WTC11 (cell line): ENCODE measurements around the gene HLA-DMA. TPM values are rescaled to one million over a fixed set of nuclear protein-coding genes. Genes with fewer than 3 reads are reported as not detected.

Experiments used
- ATAC-seq: fragments of 200-7000 bp; cut with Tn5 transposase; 2 replicates; pipeline ENCODE4 v1.10.0; 2021; ENCODE audit warnings: mild to moderate bottlenecking, moderate library complexity
- CTCF ChIA-PET: fragments of 300-600 bp; sonication (Branson Sonifier 250); formaldehyde crosslinking; loops from one replicate; lab custom pipeline; 2021; ENCODE audit warnings: antibody characterized with exemption; lab: Charles Lee
- POLR2A ChIA-PET: fragments of 350-600 bp; sonication (Branson Sonifier 250); formaldehyde crosslinking; loops from one replicate; lab custom pipeline; 2021; ENCODE audit warnings: antibody characterized with exemption; lab: Charles Lee
- DNase-seq: peaks from one replicate; pipeline ENCODE4 v3.0.0; 2021; ENCODE audit warnings: low spot score
- H3K27ac Mint-ChIP-seq: 2 replicates; pipeline ENCODE4 v1.8.0; 2021; ENCODE audit warnings: mixed read lengths
- H3K27me3 Mint-ChIP-seq: 2 replicates; pipeline ENCODE4 v1.8.0; 2021; ENCODE audit warnings: low read depth, mild to moderate bottlenecking, moderate library complexity, mixed read lengths
- H3K36me3 Mint-ChIP-seq: 2 replicates; pipeline ENCODE4 v1.8.0; 2021; ENCODE audit warnings: mixed read lengths
- H3K4me1 Mint-ChIP-seq: 2 replicates; pipeline ENCODE4 v1.8.0; 2022; ENCODE audit warnings: mixed read lengths
- H3K4me3 Mint-ChIP-seq: 2 replicates; pipeline ENCODE4 v1.8.0; 2021; ENCODE audit warnings: mild to moderate bottlenecking, moderate library complexity, mixed read lengths
- H3K9me3 Mint-ChIP-seq: 2 replicates; pipeline ENCODE4 v1.8.0; 2021; ENCODE audit warnings: mixed read lengths
- ATF2 ChIP-seq: sonication (generic); formaldehyde crosslinking; IDR thresholded peaks from 2 replicates; pipeline ENCODE4 v1.8.1; 2022; ENCODE audit warnings: low read depth, missing genetic modification reagents, borderline replicate concordance
- CTCF ChIP-seq: fragments of 200-600 bp; IDR thresholded peaks from 2 replicates; pipeline ENCODE4 v1.8.0; 2022; ENCODE audit warnings: antibody characterized with exemption
- E2F1 ChIP-seq: sonication (generic); formaldehyde crosslinking; IDR thresholded peaks from 2 replicates; pipeline ENCODE4 v1.8.0; 2022; ENCODE audit warnings: mild to moderate bottlenecking, missing genetic modification reagents
- E2F5 ChIP-seq: sonication (generic); formaldehyde crosslinking; IDR thresholded peaks from 2 replicates; pipeline ENCODE4 v1.8.1; 2022; ENCODE audit warnings: mild to moderate bottlenecking, moderate library complexity, missing genetic modification reagents
- FOXP4 ChIP-seq: sonication (generic); formaldehyde crosslinking; IDR thresholded peaks from 2 replicates; pipeline ENCODE4 v1.8.0; 2022; ENCODE audit warnings: mild to moderate bottlenecking, missing genetic modification reagents
- HMGXB4 ChIP-seq: sonication (generic); formaldehyde crosslinking; IDR thresholded peaks from 2 replicates; pipeline ENCODE4 v1.8.1; 2023; ENCODE audit warnings: mild to moderate bottlenecking, moderate library complexity, missing genetic modification reagents
- MLX ChIP-seq: sonication (generic); formaldehyde crosslinking; IDR thresholded peaks from 2 replicates; pipeline ENCODE4 v1.8.1; 2023; ENCODE audit warnings: mild to moderate bottlenecking, missing genetic modification reagents, moderate library complexity
- RELA ChIP-seq: sonication (generic); formaldehyde crosslinking; IDR thresholded peaks from 2 replicates; pipeline ENCODE4 v1.8.1; 2022; ENCODE audit warnings: missing genetic modification reagents, mild to moderate bottlenecking, borderline replicate concordance
- SMAD3 ChIP-seq: sonication (generic); formaldehyde crosslinking; IDR thresholded peaks from 2 replicates; pipeline ENCODE4 v1.8.0; 2022; ENCODE audit warnings: missing genetic modification reagents, mild to moderate bottlenecking, borderline replicate concordance
- SMAD4 ChIP-seq: sonication (generic); formaldehyde crosslinking; IDR thresholded peaks from 2 replicates; pipeline ENCODE4 v1.8.0; 2022; ENCODE audit warnings: mild to moderate bottlenecking, missing genetic modification reagents
- ZBTB43 ChIP-seq: sonication (generic); formaldehyde crosslinking; IDR thresholded peaks from 2 replicates; pipeline ENCODE4 v1.8.1; 2023; ENCODE audit warnings: mild to moderate bottlenecking, missing genetic modification reagents
- ZNF281 ChIP-seq: sonication (generic); formaldehyde crosslinking; IDR thresholded peaks from 2 replicates; pipeline ENCODE4 v1.8.0; 2023; ENCODE audit warnings: mild to moderate bottlenecking, missing genetic modification reagents
- ZNF317 ChIP-seq: sonication (generic); formaldehyde crosslinking; IDR thresholded peaks from 2 replicates; pipeline ENCODE4 v1.8.1; 2023; ENCODE audit warnings: low read depth, mild to moderate bottlenecking, moderate library complexity, missing genetic modification reagents, borderline replicate concordance
- ZNF425 ChIP-seq: fragments of 250-450 bp; sonication (Bioruptor Pico); conservative IDR thresholded peaks from 2 replicates; pipeline ENCODE4 v1.9.0; 2021; ENCODE audit warnings: mild to moderate bottlenecking
- total RNA-seq: library from RNA; stranded (reverse); gene quantifications from 3 replicates; pipeline ENCODE4 v1.2.3, GENCODE V29; 2021

The HLA-DMA gene
- total RNA-seq, 1 experiment from 2014 or later: 6.6 TPM

- TF ChIP-seq E2F5 (CRISPR knock-in tag) (peak; percentile 11; the same call in 1 of the 2 replicates), SMAD3 (CRISPR knock-in tag) (peak; percentile 18; the same call in 1 of the 2 replicates), FOXP4 (CRISPR knock-in tag) (peak; percentile 41; the same call in 1 of the 2 replicates), RELA (CRISPR knock-in tag) (no peak), ATF2 (no peak; the same call in 1 of the 2 replicates)
These were observed 19.7 kb upstream of the HLA-DMA start (continued) for GRCh38 chr6:32972353-32973143.

GRCh38 chr6:32971581-32972352 is 18.9 kb upstream of the HLA-DMA start:
- Mint-ChIP-seq H3K36me3 (peaks cover 67% of the 10 kb centered on the region), H3K27ac (peak overlapping the region; percentile 100), H3K4me3 (peak overlapping the region; percentile 98), H3K27me3 (peaks cover 4% of the 10 kb centered on the region; the same call in 1 of the 2 replicates), H3K9me3 (no peaks in the 10 kb centered on the region), H3K4me1 (peaks cover 32% of the 10 kb centered on the region)
- ATAC-seq (peak; percentile 56), DNase-seq (peak; percentile 99)
- ChIA-PET CTCF (interaction anchor here (0.7 to 11.8 kb wide), 22 partner anchors 9 to 696 kb away, joined by 3 to 205 read pairs (median 4); partner anchors contain the start of genes B3GALT4, HLA-DMA, PSMB9 and TAP1), POLR2A (interaction anchor here (0.6 to 7.0 kb wide), 49 partner anchors 9 to 1980 kb away, joined by 3 to 146 read pairs (median 4); partner anchors contain the start of genes ATP6V1G2, B3GALT4, CUTA and HLA-DMA)
- TF ChIP-seq SMAD4 (no peak), ZBTB43 (CRISPR knock-in tag) (no peak), ZNF281 (CRISPR knock-in tag) (0 out of 2 replicates have a peak, but pooled peaks have one; percentile 37), ZNF425 (CRISPR knock-in tag) (0 out of 2 replicates have a peak, but pooled peaks have one; percentile 59), HMGXB4 (CRISPR knock-in tag) (no peak; the same call in 1 of the 2 replicates), MLX (CRISPR knock-in tag) (no peak), E2F1 (CRISPR knock-in tag) (no peak), CTCF (no peak), ZNF317 (no peak)
